ENCODE data around the gene MAD1L1. TPM values are rescaled to one million over a fixed set of nuclear protein-coding genes. Genes with fewer than 3 reads are reported as not detected.

Gene MAD1L1
- total and polyA plus RNA-seq, 7 experiments from 2014 or later, result 112 to 314 (median 136) TPM

DNA sequence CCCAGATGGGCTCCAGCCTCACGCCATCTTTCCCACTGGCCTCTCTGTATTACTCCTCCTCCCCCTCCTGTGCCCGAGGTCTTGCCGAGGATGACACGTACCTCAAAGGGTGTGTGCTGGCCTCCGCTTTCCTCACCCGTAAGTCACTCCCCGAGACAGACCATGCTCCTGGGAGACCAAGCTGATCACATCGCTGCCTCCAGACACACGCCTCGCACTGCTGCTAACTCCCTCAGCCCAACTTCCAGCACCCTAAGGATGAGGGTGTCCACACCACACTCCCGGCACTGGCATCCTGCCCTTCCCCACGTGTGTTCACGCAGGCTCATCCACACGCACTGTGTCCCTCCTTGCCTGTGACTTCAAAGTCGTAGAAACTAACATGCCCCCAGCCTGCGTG, 24.0 kb downstream of the MAD1L1 start:
- Histone ChIP-seq H3K27me3 (ENCODE audit: control insufficient read depth in 2 of 2, insufficient read depth in 2 of 2, low read length in 2 of 2) (no peaks in the 10 kb centered on the region), H3K4me3 (ENCODE audit: low read length) (no peak overlapping the region), H3K36me3 (ENCODE audit: control insufficient read depth in 2 of 3, insufficient read depth in 3 of 3, low read length in 3 of 3) (peaks cover 0 to 52% (median 3%) of the 10 kb centered on the region in 3 experiments), H3K9me3 (ENCODE audit: control insufficient read depth in 2 of 3, low read length in 3 of 3) (no peaks in the 10 kb centered on the region), H3K4me1 (ENCODE audit: control insufficient read depth in 2 of 2, insufficient read depth in 2 of 2, low read length in 2 of 2) (no peaks in the 10 kb centered on the region), H3K27ac (ENCODE audit: low read depth, low read length) (no peak overlapping the region)
- H3K27ac Mint-ChIP-seq, result no peak overlapping the region
- intact Hi-C loops (cut with micrococcal nuclease), result loop anchor here in 1 of 2 donors (1.0 to 2.0 kb wide), 2 partner anchors 544 to 629 kb away; no protein-coding TSS in a partner anchor
- H3K27me3 Mint-ChIP-seq, result no peaks in the 10 kb centered on the region
- CTCF ChIA-PET, result no interaction called here
- peaks cover 6 to 49% (median 14%) of the 10 kb centered on the region in 5 donors for H3K36me3 Mint-ChIP-seq
- no peak for DNase-seq
- ATAC-seq, result no peak
- no peaks in the 10 kb centered on the region for H3K9me3 Mint-ChIP-seq
- H3K4me1 Mint-ChIP-seq, result peaks cover 0 to 7% (median 0%) of the 10 kb centered on the region in 7 donors
- POLR2A ChIA-PET, result no interaction called here
- H3K4me3 Mint-ChIP-seq, result no peak overlapping the region

DNA sequence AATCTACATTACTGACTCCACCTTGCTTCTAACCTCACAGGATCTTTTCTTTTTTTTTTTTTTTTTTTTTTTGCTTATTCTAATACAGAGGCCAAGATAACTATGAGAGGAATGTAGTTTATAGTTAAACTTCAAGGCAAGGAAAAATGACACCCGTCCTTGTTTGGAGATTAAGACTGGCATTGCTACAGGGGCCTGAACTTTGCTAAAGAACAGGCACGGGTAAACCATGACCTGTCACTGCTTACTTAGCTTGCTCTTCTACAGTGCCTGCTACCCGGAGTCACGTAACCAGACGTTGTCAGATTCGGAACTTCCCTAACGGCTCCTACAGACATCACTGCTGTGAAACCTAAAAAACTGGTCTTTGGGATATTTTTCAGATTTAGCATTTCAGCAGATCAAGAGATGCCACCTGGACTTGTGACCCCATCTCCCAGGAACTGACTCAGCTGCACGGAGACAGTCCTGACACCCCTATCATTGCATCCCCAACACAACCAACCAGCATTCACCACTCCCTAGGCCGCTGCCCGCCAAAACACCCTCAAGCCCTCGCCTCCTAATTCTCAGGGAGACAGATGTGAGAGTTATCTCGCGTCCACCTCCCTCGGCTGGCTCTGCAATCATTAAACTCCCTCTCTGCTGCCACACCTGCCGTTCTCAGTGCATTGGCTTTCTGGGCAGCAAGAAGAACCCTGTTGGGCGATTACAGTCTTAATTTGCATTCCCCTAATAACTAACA, 27.5 kb downstream of the MAD1L1 start:
- ChIA-PET CTCF (no interaction called here), POLR2A (no interaction called here)
- Histone ChIP-seq H3K36me3 (ENCODE audit: control insufficient read depth in 2 of 3, insufficient read depth in 3 of 3, low read length in 3 of 3) (peaks cover 0 to 28% (median 3%) of the 10 kb centered on the region in 3 experiments), H3K4me3 (ENCODE audit: low read length) (no peak overlapping the region), H3K9me3 (ENCODE audit: control insufficient read depth in 2 of 3, low read length in 3 of 3) (no peaks in the 10 kb centered on the region), H3K27me3 (ENCODE audit: control insufficient read depth in 2 of 2, insufficient read depth in 2 of 2, low read length in 2 of 2) (no peaks in the 10 kb centered on the region), H3K27ac (ENCODE audit: low read depth, low read length) (no peak overlapping the region), H3K4me1 (ENCODE audit: control insufficient read depth in 2 of 2, insufficient read depth in 2 of 2, low read length in 2 of 2) (no peaks in the 10 kb centered on the region)
- DNase-seq (no peak), ATAC-seq (no peak)
- Mint-ChIP-seq H3K9me3 (no peaks in the 10 kb centered on the region), H3K27ac (peak overlapping the region in 1 of 9 donors; percentile 20), H3K36me3 (peaks cover 0 to 34% (median 9%) of the 10 kb centered on the region in 5 donors), H3K27me3 (no peaks in the 10 kb centered on the region), H3K4me3 (no peak overlapping the region), H3K4me1 (peaks cover 0 to 7% (median 0%) of the 10 kb centered on the region in 7 donors)
- intact Hi-C loops (cut with micrococcal nuclease), result no loop called here

DNA sequence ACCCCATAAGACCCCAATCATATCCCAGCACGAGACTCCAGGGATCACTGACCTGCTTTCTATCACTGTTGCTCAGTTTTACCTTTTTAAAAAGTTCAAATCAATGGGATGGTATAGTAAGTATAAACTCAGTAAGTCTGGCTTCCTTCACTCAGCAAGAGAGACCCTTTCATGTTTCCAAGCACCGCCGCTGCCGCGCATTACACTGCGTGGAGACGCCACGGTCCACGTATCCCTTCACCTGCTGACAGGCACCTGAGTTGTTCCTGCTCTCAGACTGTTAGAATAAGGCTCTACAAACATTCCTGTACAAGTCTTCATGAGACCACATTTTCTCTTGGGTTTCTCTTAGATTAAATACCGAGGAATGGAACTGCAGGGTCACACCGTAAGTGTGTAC, 28.3 kb downstream of the MAD1L1 start:
- no peak overlapping the region for H3K27ac ChIP-seq (ENCODE audit: low read depth, low read length)
- intact Hi-C loops (cut with micrococcal nuclease), result no loop called here
- POLR2A ChIA-PET, result no interaction called here
- peak overlapping the region in 1 of 9 donors; percentile 57 for H3K27ac Mint-ChIP-seq
- peaks cover 0 to 35% (median 3%) of the 10 kb centered on the region in 3 experiments for H3K36me3 ChIP-seq (ENCODE audit: control insufficient read depth in 2 of 3, insufficient read depth in 3 of 3, low read length in 3 of 3)
- H3K27me3 ChIP-seq (ENCODE audit: control insufficient read depth in 2 of 2, insufficient read depth in 2 of 2, low read length in 2 of 2), result no peaks in the 10 kb centered on the region
- H3K4me1 Mint-ChIP-seq, result peaks cover 0 to 4% (median 0%) of the 10 kb centered on the region in 7 donors
- H3K9me3 ChIP-seq (ENCODE audit: control insufficient read depth in 2 of 3, low read length in 3 of 3), result no peaks in the 10 kb centered on the region
- H3K4me3 ChIP-seq (ENCODE audit: low read length), result no peak overlapping the region
- ATAC-seq (no peak), DNase-seq (no peak)
- no peaks in the 10 kb centered on the region for H3K27me3 Mint-ChIP-seq
- H3K9me3 Mint-ChIP-seq, result no peaks in the 10 kb centered on the region
- no peaks in the 10 kb centered on the region for H3K4me1 ChIP-seq (ENCODE audit: control insufficient read depth in 2 of 2, insufficient read depth in 2 of 2, low read length in 2 of 2)
- peaks cover 0 to 39% (median 9%) of the 10 kb centered on the region in 5 donors for H3K36me3 Mint-ChIP-seq
- H3K4me3 Mint-ChIP-seq, result no peak overlapping the region
- CTCF ChIA-PET, result no interaction called here

DNA sequence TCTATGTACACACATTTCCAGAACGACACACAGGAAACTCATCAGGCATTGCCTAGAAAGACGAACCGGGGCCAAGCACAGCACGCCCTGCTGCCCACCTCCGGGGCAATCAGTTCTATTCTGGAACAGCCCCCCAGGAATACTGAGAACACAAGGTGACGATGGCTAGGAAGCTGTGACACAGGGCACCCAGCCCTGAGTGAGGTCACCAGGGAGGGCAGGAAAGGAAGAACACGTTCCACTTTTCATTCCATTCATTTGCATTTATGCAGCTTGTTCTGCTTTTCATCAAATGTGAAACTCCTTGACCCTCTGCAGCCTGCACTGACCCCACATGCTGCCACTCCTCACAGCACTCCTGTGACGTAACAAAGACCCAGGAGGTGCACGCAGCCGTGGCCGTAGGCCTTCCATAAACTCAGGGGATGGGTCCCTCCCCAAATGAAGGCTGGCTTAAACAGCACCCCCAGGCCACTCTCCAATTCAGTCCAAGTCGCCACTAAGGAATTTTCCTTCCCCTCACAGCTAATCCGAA, 28.9 kb downstream of the MAD1L1 start:
- H3K27ac Mint-ChIP-seq, result peak overlapping the region in 2 of 9 donors; percentile 41 to 48
- H3K36me3 ChIP-seq (ENCODE audit: control insufficient read depth in 2 of 3, insufficient read depth in 3 of 3, low read length in 3 of 3), result peaks cover 0 to 40% (median 3%) of the 10 kb centered on the region in 3 experiments

DNA sequence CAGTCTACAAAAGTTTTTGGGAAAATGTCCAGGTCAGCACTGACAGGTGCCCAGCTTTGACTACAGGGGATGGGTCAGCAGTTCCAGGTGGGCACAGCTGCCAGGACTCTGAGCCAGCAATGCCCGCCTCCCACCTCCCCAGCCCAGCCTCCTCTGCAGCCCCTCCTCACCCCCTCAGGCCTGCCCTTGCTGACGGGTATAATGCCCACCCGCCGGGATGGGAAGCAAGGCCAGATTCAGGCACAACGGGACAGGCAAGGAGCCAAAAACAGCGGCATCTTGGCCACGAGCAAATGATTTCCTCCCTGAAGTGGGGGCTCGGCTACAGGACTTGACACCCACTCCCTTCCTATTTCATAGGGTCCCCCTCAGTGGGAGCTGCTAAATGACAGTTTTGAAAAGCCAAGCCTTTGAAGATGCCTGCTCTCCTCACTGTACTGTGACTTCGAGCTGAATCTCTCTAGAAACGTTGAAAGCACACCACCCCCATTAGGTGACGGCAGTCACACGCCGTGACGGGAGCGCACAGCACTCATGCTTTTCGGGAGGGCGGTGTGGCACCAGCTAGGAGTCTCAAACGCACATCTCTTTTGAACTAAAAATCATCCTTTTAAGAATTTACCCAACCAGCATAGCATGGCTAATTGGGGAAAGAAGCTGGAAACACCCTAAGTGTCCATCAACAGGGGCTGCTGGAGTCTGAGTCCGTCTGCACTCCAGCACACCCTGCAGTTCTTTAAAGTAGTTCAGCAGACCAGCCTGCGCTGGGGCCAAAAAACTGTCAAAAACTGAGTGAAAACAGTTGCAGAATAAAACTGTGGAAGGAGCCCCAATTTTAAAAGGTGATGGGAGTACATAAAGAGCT, 29.6 kb downstream of the MAD1L1 start:
- Mint-ChIP-seq H3K9me3 (no peaks in the 10 kb centered on the region), H3K36me3 (peaks cover under 1 to 39% (median 5%) of the 10 kb centered on the region in 5 donors), H3K4me1 (no peaks in the 10 kb centered on the region), H3K4me3 (no peak overlapping the region), H3K27ac (no peak overlapping the region), H3K27me3 (no peaks in the 10 kb centered on the region)
- intact Hi-C loops (cut with micrococcal nuclease), result no loop called here
- DNase-seq (no peak), ATAC-seq (no peak)
- Histone ChIP-seq H3K27ac (ENCODE audit: low read depth, low read length) (no peak overlapping the region), H3K27me3 (ENCODE audit: control insufficient read depth in 2 of 2, insufficient read depth in 2 of 2, low read length in 2 of 2) (no peaks in the 10 kb centered on the region), H3K9me3 (ENCODE audit: control insufficient read depth in 2 of 3, low read length in 3 of 3) (no peaks in the 10 kb centered on the region), H3K36me3 (ENCODE audit: control insufficient read depth in 2 of 3, insufficient read depth in 3 of 3, low read length in 3 of 3) (peaks cover 0 to 35% (median 3%) of the 10 kb centered on the region in 3 experiments), H3K4me3 (ENCODE audit: low read length) (no peak overlapping the region), H3K4me1 (ENCODE audit: control insufficient read depth in 2 of 2, insufficient read depth in 2 of 2, low read length in 2 of 2) (no peaks in the 10 kb centered on the region)
- CTCF ChIA-PET, result interaction anchor here (0.6 to 0.7 kb wide), 3 partner anchors 63 to 197 kb away, joined by 3 read pairs; no protein-coding TSS in a partner anchor
- POLR2A ChIA-PET, result no interaction called here

More for the DNA sequence above, 28.9 kb downstream of the MAD1L1 start:
- Histone ChIP-seq H3K27ac (ENCODE audit: low read depth, low read length) (no peak overlapping the region), H3K4me3 (ENCODE audit: low read length) (no peak overlapping the region), H3K4me1 (ENCODE audit: control insufficient read depth in 2 of 2, insufficient read depth in 2 of 2, low read length in 2 of 2) (no peaks in the 10 kb centered on the region), H3K27me3 (ENCODE audit: control insufficient read depth in 2 of 2, insufficient read depth in 2 of 2, low read length in 2 of 2) (no peaks in the 10 kb centered on the region), H3K9me3 (ENCODE audit: control insufficient read depth in 2 of 3, low read length in 3 of 3) (no peaks in the 10 kb centered on the region)
- Mint-ChIP-seq H3K9me3 (no peaks in the 10 kb centered on the region), H3K36me3 (peaks cover 1 to 42% (median 7%) of the 10 kb centered on the region in 5 donors), H3K4me3 (no peak overlapping the region), H3K27me3 (no peaks in the 10 kb centered on the region), H3K4me1 (peaks cover 0 to 2% (median 0%) of the 10 kb centered on the region in 7 donors)
- ChIA-PET POLR2A (no interaction called here), CTCF (interaction anchor here (0.6 to 0.7 kb wide), 2 partner anchors 127 to 196 kb away, joined by 3 read pairs; no protein-coding TSS in a partner anchor)
- intact Hi-C loops (cut with micrococcal nuclease), result no loop called here
- ATAC-seq, result peak; percentile 34
- no peak for DNase-seq

DNA sequence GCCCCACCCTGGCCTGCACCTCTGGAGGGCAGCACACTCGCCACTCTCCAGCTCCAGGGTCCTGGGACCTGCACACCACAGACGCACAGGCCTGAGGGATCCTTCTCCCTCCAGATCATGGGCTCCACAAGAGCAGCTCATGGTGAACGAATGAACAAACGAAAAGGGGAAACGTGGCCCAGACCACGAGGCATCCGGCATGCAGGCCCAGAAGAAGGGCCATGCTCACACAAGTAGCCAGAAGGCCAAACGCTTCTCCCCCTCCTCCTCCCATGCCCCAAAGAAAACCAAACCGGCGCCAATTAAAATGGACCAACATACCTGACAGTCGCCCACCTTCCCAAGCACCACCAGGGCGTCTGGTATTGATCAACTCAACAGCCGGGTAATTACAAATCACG, 30.4 kb downstream of the MAD1L1 start:
- peaks cover 0 to 31% (median 3%) of the 10 kb centered on the region in 3 experiments for H3K36me3 ChIP-seq (ENCODE audit: control insufficient read depth in 2 of 3, insufficient read depth in 3 of 3, low read length in 3 of 3)
- H3K27me3 ChIP-seq (ENCODE audit: control insufficient read depth in 2 of 2, insufficient read depth in 2 of 2, low read length in 2 of 2), result no peaks in the 10 kb centered on the region
- no peak overlapping the region for H3K27ac Mint-ChIP-seq
- H3K4me3 Mint-ChIP-seq, result no peak overlapping the region
- ChIA-PET POLR2A (interaction anchor here (0.6 kb wide), 1 partner anchor 447 kb away, joined by 3 read pairs; no protein-coding TSS in a partner anchor), CTCF (no interaction called here)
- no peak overlapping the region for H3K27ac ChIP-seq (ENCODE audit: low read depth, low read length)
- H3K4me1 ChIP-seq (ENCODE audit: control insufficient read depth in 2 of 2, insufficient read depth in 2 of 2, low read length in 2 of 2), result no peaks in the 10 kb centered on the region
- ATAC-seq (no peak), DNase-seq (no peak)
- H3K27me3 Mint-ChIP-seq, result no peaks in the 10 kb centered on the region
- intact Hi-C loops (cut with micrococcal nuclease), result no loop called here
- peaks cover 0 to 3% (median 0%) of the 10 kb centered on the region in 11 donors for H3K9me3 Mint-ChIP-seq
- H3K4me3 ChIP-seq (ENCODE audit: low read length), result no peak overlapping the region
- H3K9me3 ChIP-seq (ENCODE audit: control insufficient read depth in 2 of 3, low read length in 3 of 3), result no peaks in the 10 kb centered on the region
- H3K36me3 Mint-ChIP-seq, result peaks cover 3 to 36% (median 7%) of the 10 kb centered on the region in 5 donors
- H3K4me1 Mint-ChIP-seq, result peaks cover 0 to 3% (median 0%) of the 10 kb centered on the region in 7 donors
